Fibroblast of upper back skin (primary cell): Measurements from ENCODE around the gene TMC8.

Experiments used
- DNase-seq: peaks from one replicate; pipeline ENCODE4 v3.0.0-alpha.2; 2013

Gene TMC8

DNA sequence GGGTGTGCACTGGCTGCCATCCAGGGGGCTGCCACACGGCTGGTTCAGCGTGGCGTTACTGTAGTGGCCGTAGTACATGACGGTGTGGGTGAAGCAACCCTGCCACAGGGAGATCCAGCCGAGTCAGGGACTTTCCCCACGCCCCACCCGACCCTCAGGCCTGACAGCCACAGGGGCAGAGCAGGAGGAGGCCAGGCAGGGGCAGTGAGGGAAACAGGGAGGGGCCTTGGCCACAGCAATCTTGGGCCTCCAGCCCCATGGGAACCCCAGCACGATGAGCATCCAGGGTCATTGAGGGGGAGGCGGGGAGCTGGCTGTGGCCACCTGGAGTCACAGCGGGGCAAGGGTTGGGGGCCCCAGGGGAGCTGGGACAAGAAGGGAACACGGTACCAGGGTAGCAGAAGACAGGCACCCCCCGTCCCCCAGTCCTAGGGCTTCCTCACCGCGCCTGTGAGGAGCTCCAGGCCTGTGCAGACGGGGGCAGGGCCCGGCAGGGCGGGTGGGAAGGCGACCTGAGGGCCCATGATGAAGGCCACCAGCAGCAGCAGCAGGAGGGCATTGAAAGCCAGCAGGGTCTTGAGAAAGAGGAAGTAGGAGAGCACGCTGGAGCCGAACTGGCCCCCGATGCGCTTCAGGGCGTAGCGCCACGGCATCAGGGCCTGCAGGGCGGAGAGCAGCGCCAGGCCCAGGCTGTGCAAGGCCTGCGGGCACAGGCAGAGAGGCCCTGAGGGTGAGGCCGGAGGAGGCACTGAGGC is 6.3 kb upstream of the TMC8 start:
- no peak for DNase-seq

- DNase-seq: no peak
These were observed 5.8 kb upstream of the TMC8 start for GRCh38 chr17:78124836-78125137.

DNA sequence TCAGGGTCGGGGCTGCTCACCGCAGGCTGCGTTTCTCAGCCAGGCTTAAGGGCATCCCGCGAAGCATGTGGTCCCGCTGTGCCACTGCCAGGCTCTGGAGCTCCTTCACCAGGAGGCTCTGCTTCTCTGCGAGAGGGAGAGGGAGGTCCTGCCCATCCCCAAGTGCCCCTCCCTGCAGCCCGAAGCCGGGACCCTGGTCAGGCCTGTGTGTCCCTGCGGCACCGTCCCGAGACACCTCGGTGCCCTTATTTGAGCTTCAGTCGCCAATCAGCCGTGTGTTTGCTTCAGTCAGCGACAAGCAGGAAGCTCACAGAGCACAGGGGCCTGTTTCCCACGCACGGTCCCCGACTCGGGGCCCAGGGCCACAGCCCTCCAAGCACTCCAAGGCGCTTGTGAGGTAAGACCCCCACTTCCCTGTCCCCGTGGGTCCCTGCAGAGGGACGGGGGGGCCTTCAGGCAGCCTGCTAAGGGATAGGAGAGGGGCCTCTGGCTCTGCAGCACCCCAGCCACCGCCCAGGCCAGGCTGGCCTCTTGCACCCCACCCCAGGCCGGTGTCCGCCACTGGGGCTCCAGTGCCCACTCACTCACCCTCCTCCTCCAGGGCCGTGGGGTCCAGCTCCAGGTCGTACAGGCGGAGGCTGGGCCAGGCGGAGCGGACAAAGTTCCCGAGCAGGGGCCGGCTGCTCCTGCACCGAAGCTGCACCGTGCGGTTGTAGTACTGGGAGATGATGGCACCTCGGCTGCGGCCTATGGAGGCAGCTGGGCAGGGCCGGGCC is 5.2 kb upstream of the TMC8 start:
- DNase-seq: no peak

DNA sequence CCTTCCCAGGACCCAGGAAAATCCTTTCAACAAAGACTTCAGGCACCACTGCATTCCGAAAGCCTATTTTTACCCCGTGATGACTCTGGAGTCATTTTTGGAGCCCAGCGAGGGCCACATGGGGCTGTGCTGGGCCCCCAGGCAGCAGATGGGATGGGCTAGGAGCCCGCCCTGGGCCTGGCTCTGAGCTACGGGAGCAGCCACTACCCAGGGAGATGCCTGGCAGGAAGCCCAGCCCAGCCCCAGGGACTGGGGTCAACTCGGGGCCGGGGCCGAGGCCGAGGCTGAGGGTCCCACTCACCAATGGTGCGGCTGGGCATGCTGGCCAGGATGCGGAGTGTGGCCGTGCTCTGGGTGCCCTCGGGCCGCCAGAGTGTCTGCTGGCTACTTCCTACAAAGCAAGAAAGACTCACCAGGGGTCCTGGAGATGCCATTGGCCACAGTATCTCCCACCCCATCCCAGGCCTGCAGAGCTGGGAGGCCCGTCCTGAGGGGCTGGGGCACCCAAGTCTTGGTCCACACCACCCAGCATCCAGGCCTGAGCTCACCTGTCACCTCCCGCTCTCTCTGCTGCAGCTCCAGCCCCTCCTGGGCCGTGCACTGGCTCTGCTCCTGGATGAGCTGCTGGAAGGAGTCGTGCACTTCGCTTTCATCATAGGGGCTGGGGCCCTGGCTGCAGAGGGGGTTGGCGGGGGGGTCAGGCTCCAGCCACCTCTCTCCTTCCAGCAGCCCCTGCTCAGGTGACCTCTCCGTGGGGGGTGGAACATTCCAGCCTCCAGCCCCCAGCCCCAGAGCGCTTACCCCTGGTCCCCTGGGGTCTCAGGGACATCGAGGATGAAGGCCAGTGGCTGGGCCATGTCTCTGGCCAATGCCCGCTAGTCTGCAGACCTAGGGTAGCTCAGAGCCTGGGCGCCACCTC is 4.3 kb upstream of the TMC8 start:
- DNase-seq: no peak

DNA sequence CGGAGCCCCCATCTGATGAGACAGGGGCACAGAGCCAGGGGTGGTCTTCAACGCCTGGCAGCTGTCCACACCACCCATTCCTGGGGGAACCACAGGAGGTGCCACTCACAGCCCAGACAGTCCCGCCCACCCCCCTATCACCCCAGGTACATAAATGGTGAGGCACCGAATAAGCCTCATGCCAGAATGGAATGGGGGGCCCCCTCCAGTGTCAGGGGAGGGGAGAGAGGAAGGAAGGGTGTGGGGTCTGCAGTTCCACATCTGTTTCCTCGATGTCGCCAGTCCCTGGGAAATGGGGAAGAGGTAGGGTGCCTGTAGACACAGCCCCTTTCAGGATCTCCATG is 3.7 kb upstream of the TMC8 start:
- no peak for DNase-seq

DNA sequence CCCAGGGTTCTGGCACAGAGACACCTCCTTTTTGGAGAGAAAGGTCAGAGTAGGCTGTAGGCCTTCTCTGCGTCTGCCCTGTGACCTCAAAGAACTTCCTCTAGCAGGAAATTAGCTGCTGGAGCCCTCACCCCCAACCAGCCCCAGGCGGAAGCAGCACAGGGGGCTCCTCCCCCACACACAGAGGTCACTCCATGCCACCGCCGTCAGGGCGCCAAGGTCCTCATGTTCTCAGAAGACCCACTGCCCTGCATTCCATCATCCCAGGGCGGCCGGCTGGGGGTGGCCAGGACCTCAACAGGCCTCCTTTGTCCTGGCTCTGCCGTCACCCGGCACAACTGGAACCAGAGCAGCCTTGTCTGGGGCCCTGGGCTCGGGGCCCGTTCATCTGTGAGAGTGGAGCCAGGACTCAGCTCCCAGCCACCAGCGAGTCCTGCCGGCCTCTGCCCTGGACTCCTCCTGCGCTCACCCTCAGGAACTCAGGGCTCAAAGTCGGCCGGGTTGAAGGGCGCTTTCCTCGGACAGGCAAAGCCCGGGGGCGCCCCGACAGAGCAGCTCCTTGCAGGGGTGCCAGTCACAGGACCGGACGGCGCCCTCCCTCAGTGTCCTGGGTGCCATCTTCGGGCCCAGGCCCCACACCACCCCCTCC is 3.2 kb upstream of the TMC8 start:
- no peak for DNase-seq

DNA sequence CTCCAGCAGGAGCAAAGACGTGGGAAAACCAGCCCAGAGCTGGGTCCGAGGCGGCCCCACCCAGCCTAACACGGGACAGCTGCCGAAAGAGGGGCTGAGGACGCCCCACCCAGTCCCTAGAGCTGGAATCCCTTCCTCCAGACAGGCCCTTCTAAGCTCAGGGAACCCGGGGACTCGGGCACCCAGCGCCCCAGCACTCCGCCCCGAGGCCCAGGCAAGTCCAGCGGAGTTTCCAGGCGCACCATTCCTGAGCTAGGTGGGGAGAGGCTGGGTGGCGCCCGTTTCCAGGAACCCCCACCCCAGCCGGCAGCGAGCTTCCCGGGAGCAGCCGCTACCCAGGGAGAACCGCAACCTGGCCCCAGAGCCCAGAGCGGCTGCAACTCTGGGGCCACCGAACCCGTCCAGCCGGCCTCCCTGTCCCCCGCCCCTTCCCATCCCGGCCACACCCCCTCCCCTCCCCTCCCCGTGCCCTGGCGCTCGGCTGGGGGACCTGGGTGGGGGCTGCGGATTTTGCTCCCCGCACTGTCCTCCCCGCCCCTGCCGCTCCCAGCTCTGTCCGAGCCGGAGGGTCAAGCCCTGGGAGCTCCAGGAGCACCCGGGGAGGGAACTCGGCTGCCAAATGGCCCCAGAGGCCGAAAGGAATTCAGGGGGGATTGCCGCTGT is 2.6 kb upstream of the TMC8 start:
- no peak for DNase-seq

DNA sequence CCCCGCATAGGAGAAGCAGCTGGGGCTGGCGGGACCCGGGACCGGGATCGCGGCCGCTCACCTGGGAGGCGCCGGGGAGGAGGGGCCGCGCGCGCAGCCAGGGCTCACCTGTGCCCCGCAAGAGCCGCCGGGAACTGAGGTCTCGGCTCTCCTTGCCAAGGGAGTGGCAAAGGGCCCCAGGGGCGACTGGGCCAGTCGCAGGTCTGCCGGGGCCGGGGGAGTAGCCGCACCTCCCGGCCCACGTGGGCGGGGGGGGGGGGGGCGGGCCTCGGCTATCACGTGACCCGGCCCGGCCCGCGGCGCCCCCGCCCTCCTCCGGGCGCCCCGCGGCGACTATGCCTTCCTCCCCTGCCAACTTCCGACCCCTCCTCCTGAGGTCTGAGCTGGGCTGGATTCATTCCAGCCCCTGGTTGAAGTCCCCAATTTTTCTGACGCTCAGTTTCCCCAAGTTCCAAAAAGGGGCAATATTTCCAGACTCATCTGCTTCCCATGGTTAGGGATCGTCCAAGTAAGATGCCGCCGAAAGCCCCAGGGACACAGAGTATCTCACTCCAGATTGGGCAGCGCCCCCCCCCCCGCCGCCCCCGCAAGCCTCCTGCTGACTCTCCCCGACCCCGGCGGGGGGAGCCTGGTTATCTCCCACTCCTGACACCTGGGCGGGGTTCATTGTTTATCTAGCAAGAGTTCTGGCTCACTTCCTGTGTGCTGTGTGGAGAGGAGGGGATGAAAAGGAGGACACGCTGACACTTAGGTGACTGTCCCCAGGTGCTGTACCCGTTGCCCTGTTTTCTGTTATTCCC is 1.8 kb upstream of the TMC8 start, which contains the start of gene TMC6:
TSS of gene TMC6 (minus strand) at position 205 of the 800 bp plus-strand sequence. CDS start 1,923 bp downstream, outside the sequence.
- DNase-seq: no peak

DNA sequence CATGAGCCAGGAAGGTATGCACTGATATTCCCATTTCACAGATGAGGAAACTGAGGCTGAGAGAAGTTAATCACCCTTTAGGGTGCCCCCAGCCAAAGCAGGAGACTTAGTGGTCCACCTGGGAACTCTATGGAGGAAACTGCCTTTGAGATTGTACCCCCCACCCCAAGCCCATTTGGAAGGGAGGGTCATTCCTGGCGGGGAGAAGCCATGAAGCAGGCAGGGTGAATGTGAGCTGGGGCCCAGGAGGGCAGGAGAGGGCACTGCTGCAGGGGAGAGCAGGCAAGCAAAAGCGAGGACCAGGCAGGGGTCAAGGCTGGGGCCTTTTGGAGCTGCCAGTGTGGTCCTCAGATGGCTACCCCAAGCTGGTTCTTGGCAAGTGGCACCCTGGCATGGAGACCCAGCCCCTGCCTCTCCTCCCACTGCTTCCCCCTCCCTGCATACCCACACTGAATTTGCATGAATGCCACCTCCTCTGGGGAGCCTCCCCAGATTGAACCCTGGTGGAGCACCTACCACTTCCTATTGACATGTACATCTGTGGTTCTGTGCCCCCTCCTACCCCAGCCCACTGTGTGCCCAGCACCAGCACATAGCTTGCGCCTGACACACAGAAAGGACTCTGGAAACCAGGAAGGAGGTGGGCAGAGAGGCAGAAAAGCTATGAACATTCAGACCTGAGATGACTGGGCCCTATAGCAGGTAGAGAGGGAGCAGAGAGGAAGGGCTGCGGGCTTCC is 1.1 kb upstream of the TMC8 start:
- DNase-seq: no peak

GRCh38 chr17:78130090-78130436 is 508 bp upstream of the TMC8 start:
- no peak for DNase-seq

- DNase-seq: no peak
These were observed 857 bp downstream of the TMC8 start for GRCh38 chr17:78131172-78132083.

DNA sequence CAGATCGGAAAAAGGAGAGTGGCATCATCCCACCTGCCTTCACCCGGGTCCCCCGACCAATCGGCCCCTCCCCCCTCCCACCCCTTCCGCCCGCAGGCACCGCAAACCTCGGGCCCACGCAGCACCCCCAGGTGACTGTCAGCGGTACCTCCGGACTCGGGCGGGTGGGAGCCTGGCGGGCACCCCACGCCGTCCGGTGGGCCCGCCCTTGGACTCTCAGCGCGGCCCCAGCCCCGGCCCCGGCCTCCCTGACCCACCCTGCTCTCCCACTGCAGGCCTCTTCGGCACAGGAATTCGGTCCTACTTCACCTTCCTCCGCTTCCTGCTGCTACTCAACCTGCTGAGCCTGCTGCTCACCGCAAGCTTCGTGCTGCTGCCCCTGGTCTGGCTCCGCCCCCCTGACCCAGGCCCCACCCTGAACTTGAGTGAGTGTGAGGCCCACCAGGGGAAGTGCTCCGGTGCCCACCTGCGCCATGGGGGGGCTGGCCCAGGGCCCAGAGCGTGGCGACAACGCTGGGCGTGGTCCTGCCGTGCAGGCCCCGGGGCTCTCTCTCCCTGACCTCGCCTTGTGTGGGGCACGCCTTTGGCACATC is 1.6 kb downstream of the TMC8 start:
- DNase-seq: no peak

GRCh38 chr17:78132767-78133178 is 2.2 kb downstream of the TMC8 start:
- no peak for DNase-seq

- DNase-seq: no peak
These were observed 2.8 kb downstream of the TMC8 start for GRCh38 chr17:78133179-78133951.

DNA sequence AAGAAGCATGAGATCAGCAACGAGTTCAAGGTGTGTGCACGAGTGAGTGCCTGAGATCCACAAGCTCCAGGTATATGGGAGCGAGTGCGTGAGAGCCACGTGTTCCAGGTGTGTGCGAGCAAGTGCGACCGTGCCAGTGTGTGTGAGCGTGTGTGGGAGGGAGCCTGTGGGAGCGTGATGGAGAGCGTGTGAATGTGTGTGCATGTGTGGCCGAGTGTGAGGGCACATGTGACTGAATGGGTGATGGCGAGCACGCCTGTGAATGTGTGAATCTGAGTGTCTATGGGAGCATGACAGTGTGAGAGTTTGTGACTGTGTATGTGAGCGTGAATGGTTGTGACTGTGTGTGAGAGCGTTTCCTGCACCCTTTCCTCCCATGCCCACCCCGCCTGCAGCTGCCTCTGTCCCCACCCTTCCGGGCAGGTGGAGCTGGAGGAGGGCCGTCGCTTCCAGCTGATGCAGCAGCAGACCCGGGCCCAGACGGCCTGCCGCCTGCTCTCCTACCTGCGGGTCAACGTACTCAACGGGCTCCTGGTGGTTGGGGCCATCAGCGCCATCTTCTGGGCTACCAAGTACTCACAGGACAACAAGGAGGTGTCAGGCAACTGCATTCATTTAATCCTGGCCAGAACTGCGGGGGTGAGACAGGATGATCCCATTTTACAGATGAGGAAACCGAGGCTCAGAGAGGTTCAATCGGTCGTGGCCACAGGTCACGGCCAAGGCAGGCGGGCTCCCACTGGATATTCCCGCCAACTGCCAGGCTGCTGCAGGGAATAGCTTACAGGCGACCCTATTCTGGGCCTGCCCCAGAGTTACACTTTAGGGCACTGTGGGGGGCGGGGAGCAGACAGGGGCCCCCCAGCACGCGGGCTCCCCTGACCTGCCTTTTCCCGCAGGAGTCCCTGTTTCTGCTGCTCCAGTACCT is 3.7 kb downstream of the TMC8 start:
- no peak for DNase-seq

GRCh38 chr17:78134899-78135385 is 4.4 kb downstream of the TMC8 start:
- DNase-seq: no peak

GRCh38 chr17:78135858-78136500 is 5.4 kb downstream of the TMC8 start:
- no peak for DNase-seq
